ENCODE results near the gene TCF7L1.
"Not testable (repeated sequence)": the region's sequence is repeated elsewhere in the genome, so short reads cannot be mapped to it uniquely, and the experiment has no call there.

The TCF7L1 gene

DNA sequence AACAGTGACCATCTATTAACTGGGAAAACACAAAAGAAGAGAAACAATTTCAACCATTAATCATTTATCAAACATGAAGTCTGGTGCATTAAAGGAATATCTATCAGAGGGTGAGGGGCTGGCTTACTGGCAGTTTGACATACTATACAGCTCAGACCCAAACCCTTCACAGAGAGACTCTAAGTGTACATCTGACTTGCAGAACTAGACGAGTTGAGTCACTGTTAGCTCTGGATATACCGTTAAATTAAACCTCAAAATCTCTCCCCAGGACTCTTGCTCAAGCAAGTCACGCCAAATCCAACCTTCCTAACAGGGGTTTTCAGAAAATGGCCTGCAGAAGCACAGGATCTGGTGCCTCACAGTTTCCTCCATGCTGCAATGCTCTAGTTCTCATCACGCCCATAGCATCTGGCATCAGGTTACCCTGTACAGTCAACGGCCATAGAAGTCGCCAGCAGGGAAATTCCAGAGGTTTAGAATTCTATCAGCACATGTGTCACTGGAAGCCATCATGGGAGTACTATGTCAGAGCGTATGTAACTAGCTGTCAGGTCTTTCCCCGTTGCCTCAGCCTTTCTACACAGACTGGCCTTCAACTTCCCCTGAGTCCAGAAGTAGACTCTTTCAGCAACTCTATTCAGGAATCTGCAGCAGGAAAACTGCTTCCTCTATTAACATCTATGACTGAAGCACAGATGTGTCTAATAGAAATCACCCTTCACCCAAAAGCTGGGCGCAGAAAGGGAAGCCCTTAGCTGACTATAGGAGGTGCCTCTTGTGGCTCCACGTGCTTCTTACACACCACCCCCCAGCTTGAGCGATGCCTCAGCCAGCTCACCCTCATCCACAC is 185.3 kb downstream of the TCF7L1 start:
- H3K4me1 ChIP-seq (ENCODE audit: control insufficient read depth, insufficient read depth, low read length) = no peaks in the 10 kb centered on the region
- no peak overlapping the region for H3K9ac ChIP-seq (ENCODE audit: low read length)
- no peaks in the 10 kb centered on the region for H3K9me3 ChIP-seq (ENCODE audit: control insufficient read depth, low read length)
- no peaks in the 10 kb centered on the region for H3K27me3 ChIP-seq (ENCODE audit: control insufficient read depth, insufficient read depth, low read length)
- H3K36me3 ChIP-seq (ENCODE audit: control insufficient read depth, insufficient read depth, low read length) = peaks cover 1% of the 10 kb centered on the region
- no peak overlapping the region for H3K4me3 ChIP-seq (ENCODE audit: low read length)

DNA sequence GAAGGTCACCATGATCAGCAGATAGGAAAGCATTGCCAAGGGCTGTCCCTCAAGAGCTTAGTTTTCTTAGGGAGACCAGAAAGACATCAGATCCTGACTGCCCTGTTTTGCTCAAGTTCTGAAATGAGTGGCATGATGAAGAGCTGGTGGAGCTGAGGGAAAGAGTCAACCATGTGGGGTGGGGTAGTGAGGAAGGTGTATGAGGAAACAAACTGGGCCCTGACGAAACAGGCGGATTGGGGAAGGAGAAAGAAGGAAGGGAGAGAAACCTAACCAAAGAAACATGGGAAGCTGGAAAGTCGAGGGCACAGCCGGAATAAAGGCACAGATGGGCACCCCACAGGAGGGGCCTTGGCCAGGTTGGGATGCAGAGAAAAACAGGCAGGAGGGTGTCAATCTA is 186.6 kb downstream of the TCF7L1 start:
- peaks cover 5% of the 10 kb centered on the region for H3K36me3 ChIP-seq (ENCODE audit: control insufficient read depth, insufficient read depth, low read length)
- peaks cover 4% of the 10 kb centered on the region for H3K4me1 ChIP-seq (ENCODE audit: control insufficient read depth, insufficient read depth, low read length)
- H3K27me3 ChIP-seq (ENCODE audit: control insufficient read depth, insufficient read depth, low read length) = no peaks in the 10 kb centered on the region
- no peaks in the 10 kb centered on the region for H3K9me3 ChIP-seq (ENCODE audit: control insufficient read depth, low read length)
- no peak overlapping the region for H3K9ac ChIP-seq (ENCODE audit: low read length)
- no peak overlapping the region for H3K4me3 ChIP-seq (ENCODE audit: low read length)

DNA sequence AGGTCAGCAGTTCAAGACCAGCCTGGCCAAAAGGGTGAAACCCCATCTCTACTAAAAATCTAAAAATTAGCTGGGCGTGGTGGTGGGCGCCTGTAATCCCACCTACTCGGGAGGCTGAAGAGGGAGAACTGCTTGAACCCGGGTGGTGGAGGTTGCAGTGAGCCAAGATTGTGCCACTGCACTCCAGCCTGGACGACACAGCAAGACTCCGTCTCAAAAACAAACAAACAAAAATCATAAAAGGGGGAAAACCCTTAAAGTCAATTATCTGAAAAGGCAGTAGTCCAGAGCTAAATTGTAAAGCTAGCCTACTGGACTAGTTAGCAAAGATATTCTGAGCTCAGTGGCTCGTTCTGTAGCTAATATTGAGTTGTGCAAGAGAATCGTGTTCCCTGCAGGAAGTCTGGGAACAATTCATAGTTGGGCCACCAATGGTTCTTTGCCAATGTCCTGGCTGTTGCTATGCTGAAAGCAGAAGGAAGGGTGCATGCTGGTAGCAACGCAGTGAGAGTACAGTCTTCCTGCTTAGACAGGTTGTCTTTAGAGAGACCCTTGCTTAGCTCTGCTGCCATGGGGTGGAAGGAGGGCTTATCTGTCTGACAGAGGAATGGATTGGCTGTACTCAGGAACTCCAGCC is 190.3 kb downstream of the TCF7L1 start:
- Histone ChIP-seq H3K9ac (ENCODE audit: low read length) (no peak overlapping the region), H3K36me3 (ENCODE audit: control insufficient read depth, insufficient read depth, low read length) (peaks cover 5% of the 10 kb centered on the region), H3K4me3 (ENCODE audit: low read length) (no peak overlapping the region), H3K4me1 (ENCODE audit: control insufficient read depth, insufficient read depth, low read length) (peaks cover 23% of the 10 kb centered on the region), H3K9me3 (ENCODE audit: control insufficient read depth, low read length) (no peaks in the 10 kb centered on the region), H3K27me3 (ENCODE audit: control insufficient read depth, insufficient read depth, low read length) (no peaks in the 10 kb centered on the region)

DNA sequence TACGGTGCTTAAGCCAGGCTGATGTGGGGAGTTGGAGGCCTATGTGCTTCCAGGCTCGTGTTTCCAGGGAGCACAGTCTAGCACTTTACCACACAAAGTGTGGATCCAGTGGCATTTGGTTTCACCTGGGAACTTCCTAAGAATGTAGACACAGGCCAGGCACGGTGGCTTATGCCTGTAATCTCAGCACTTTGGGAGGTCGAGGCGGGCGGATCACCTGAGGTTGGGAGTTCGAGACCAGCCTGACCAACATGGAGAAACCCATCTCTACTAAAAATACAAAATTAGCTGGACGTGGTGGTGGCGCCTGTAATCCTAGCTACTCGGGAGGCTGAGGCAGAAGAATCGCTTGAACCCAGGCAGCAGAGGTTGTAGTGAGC is 190.8 kb downstream of the TCF7L1 start:
- not testable (repeated sequence) for H3K9me3 ChIP-seq (ENCODE audit: control insufficient read depth, low read length); H3K4me3 ChIP-seq (ENCODE audit: low read length); H3K9ac ChIP-seq (ENCODE audit: low read length); H3K27me3 ChIP-seq (ENCODE audit: control insufficient read depth, insufficient read depth, low read length); H3K36me3 ChIP-seq (ENCODE audit: control insufficient read depth, insufficient read depth, low read length)
- peaks cover 23% of the 10 kb centered on the region for H3K4me1 ChIP-seq (ENCODE audit: control insufficient read depth, insufficient read depth, low read length)

DNA sequence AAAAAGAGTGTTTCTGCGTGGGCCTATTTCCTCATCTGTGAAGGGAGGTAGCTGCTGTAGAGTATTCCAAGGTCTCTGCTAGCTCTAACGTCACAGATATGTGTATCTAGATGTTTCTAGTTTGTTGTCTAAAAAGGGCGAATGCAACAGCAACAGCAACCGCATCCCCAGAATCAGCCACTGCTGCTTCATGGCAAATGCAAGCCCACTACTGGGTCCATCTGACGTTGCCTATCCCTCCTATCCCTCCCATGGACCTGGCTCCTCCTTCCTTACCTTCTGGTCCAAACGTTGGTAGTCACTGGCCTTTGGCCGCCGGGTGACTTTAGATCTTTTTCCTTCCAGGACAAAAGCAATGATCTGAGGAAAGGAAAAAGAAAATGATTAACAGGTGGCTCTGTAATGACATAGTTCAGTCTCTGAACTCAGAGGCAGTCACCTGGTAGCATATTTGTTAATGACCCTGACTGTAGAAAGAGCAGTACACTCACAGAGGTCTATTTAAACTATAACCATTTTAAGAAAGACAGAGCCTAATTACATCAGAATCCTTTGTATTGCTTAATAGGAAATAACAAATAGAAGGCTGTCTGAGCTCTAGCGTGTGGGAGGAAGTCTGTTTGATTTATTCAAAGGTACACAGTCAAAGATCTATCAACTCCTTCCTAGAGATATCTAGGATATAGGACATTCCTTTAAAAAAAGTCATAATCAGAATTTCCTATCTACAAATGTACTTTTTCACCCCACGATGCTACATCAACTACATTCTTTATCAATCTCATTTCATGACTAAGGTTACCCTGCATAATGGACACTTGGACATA is 191.7 kb downstream of the TCF7L1 start:
- peak overlapping the region; percentile 95 for H3K4me3 ChIP-seq (ENCODE audit: low read length)
- H3K9me3 ChIP-seq (ENCODE audit: control insufficient read depth, low read length) = no peaks in the 10 kb centered on the region
- H3K9ac ChIP-seq (ENCODE audit: low read length) = peak overlapping the region; percentile 46
- peaks cover 5% of the 10 kb centered on the region for H3K36me3 ChIP-seq (ENCODE audit: control insufficient read depth, insufficient read depth, low read length)
- peaks cover 23% of the 10 kb centered on the region for H3K4me1 ChIP-seq (ENCODE audit: control insufficient read depth, insufficient read depth, low read length)
- no peaks in the 10 kb centered on the region for H3K27me3 ChIP-seq (ENCODE audit: control insufficient read depth, insufficient read depth, low read length)

DNA sequence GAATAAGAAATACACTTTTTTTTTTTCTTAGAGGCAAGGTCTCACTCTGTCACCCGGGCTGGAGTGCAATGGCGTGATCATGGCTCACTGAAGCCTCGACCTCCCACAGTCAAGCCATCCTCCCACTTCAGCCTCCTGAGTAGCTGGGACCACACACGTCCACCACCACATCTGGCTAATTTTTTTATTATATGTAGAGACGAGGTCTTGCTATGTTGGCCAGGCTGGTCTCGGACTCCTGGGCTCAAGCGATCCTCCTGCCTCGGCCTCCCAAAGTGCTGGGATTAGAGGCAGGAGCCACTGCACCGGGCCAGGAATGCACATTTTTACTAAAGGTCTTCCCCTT is 192.2 kb downstream of the TCF7L1 start:
- peaks cover 5% of the 10 kb centered on the region for H3K36me3 ChIP-seq (ENCODE audit: control insufficient read depth, insufficient read depth, low read length)
- peak overlapping the region; percentile 95 for H3K4me3 ChIP-seq (ENCODE audit: low read length)
- peaks cover 23% of the 10 kb centered on the region for H3K4me1 ChIP-seq (ENCODE audit: control insufficient read depth, insufficient read depth, low read length)
- H3K27me3 ChIP-seq (ENCODE audit: control insufficient read depth, insufficient read depth, low read length) = no peaks in the 10 kb centered on the region
- no peaks in the 10 kb centered on the region for H3K9me3 ChIP-seq (ENCODE audit: control insufficient read depth, low read length)
- H3K9ac ChIP-seq (ENCODE audit: low read length) = peak overlapping the region; percentile 100

DNA sequence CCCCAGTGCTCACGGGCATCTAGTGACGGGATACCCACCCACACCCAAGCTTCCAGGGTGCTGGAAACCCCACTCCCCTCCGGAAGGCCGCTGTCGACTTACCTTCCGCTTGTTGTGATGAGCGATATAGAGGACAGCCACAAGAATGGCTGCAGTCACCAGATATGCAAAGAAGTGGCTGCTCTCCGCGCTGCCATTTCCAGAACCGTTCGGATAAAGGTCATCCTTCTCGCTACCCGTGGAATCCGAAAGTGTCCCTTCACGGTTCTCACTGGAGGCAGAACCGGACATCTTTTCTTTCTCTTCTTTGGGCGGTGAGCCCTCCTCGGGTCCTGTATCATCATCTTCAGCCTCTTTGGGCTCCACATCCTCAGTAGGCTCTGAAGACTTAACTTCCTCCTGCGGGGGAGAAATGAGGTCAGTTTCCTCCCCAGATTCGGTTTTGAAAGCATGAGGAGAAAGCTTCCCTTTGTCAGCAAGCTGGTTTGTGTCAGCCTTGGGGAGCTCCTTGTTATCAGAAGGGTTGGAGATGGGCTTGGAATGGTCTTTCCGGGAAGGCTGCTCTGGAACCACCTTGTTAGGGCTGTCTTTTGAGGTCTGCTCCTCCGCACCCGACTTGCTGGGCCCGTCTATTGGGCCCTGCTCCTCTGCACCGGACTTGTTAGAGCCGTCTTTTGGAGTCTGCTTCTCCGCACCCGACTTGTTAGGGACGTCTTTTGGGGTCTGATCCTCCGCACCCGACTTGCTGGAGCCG is 193.4 kb downstream of the TCF7L1 start:
- H3K36me3 ChIP-seq (ENCODE audit: control insufficient read depth, insufficient read depth, low read length) = peaks cover 5% of the 10 kb centered on the region
- H3K4me3 ChIP-seq (ENCODE audit: low read length) = peak overlapping the region; percentile 95
- H3K27me3 ChIP-seq (ENCODE audit: control insufficient read depth, insufficient read depth, low read length) = no peaks in the 10 kb centered on the region
- peak overlapping the region; percentile 100 for H3K9ac ChIP-seq (ENCODE audit: low read length)
- no peaks in the 10 kb centered on the region for H3K9me3 ChIP-seq (ENCODE audit: control insufficient read depth, low read length)
- H3K4me1 ChIP-seq (ENCODE audit: control insufficient read depth, insufficient read depth, low read length) = peaks cover 23% of the 10 kb centered on the region

DNA sequence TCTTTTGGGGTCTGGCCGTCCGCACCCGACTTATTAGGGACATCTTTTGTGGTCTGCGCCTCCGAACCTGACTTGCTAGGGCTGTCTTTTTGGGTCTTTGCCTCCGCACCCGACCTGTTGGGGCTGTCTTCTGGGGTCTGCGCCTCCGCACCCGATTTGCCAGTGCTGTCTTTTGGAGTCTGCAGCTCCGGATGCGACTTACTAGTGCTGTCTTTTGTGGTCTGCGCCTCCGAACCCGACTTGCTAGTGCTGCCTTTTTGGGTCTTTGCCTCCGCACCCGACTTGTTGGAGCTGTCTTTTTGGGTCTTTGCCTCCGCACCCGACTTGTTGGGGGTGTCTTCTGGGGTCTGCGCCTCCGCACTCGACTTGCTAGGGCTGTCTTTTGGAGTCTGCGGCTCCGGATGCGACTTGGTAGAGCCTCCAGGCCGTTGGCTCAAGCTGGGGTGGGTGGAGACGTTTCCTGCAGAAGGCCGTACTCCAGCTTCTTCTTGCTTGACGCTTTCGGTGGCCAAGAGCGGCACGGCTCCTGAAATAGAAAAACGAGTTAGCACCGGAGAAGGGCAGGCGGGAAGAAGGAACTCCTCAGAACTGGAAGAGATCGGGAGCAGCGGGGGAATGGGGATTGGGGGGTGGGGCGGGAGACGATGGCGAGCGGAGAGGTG is 194.1 kb downstream of the TCF7L1 start:
- H3K36me3 ChIP-seq (ENCODE audit: control insufficient read depth, insufficient read depth, low read length) = peaks cover 5% of the 10 kb centered on the region
- peaks cover 23% of the 10 kb centered on the region for H3K4me1 ChIP-seq (ENCODE audit: control insufficient read depth, insufficient read depth, low read length)
- peak overlapping the region; percentile 100 for H3K9ac ChIP-seq (ENCODE audit: low read length)
- H3K9me3 ChIP-seq (ENCODE audit: control insufficient read depth, low read length) = no peaks in the 10 kb centered on the region
- no peaks in the 10 kb centered on the region for H3K27me3 ChIP-seq (ENCODE audit: control insufficient read depth, insufficient read depth, low read length)
- peak overlapping the region; percentile 95 for H3K4me3 ChIP-seq (ENCODE audit: low read length)

DNA sequence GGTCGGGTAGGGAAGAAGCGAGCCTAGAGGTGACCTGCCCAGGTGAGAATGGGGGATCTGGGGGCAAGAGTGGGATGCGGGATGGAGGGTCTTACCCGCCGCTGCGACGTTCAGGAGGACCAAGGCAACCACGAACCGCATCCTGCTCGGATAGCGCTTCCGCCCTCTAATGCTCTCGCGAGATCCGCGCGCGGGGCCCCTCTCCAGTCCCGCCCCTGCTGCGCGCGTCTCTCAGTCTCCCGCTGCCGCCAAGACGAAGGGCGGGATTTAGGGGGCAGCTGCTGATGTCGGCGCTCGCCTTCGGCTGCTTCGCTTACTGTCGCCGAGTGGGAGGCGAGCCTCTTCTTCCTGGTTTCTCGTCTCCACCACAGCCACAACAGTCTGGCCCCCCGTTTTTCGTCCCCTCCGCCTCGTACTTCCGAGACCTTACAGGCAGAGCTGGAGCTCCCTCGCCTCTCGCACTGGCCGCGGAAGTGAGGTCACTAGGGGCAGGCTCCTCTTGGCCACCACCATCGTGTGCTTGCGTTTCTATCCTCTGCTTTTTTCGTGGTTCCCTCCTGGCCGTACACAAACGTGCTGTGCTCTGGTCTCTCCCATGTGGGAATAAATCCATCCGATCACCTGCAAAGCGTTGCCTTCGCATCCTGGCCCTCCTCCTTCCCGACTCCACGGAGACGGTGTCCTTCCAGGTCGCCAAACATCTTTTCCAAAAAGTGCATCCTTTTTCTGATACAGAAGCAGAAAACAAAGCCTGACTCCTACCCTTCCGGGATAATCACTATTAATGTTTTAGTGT is 194.8 kb downstream of the TCF7L1 start, which contains the start of gene TGOLN2:
TGOLN2 (minus strand) TSS at position 168 of the 796 bp plus-strand sequence; CDS start at position 141, 27 bp downstream.
- H3K4me3 ChIP-seq (ENCODE audit: low read length) = peak within 1 kb of the TSS; percentile 95
- peak within 1 kb of the TSS; percentile 100 for H3K9ac ChIP-seq (ENCODE audit: low read length)
- peaks cover 23% of the 10 kb centered on the region for H3K4me1 ChIP-seq (ENCODE audit: control insufficient read depth, insufficient read depth, low read length)

DNA sequence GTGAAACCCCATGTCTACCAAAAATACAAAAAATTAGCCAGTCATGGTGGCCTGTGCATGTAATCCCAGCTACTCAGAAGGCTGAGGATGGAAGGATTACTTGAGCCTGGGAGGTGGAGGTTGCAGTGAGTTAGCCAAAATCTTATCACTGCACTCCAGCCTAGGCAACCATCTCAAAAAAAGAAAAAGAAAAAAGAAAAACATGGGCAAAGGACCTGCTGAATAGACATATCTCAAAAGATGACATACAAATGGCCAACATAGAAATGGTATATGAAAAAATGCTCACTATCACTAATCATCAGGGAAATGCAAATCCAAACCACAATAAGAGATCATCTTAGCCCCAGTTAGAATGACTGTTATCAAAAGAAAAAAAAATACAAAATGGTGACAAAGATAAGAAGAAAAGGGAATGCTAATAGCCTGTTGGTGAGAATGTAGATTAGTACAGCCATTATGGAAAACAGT is 196.0 kb downstream of the TCF7L1 start:
- H3K36me3 ChIP-seq (ENCODE audit: control insufficient read depth, insufficient read depth, low read length) = no peaks in the 10 kb centered on the region
- peaks cover 23% of the 10 kb centered on the region for H3K4me1 ChIP-seq (ENCODE audit: control insufficient read depth, insufficient read depth, low read length)
- H3K9me3 ChIP-seq (ENCODE audit: control insufficient read depth, low read length) = no peaks in the 10 kb centered on the region
- no peak overlapping the region for H3K4me3 ChIP-seq (ENCODE audit: low read length)
- no peak overlapping the region for H3K9ac ChIP-seq (ENCODE audit: low read length)
- H3K27me3 ChIP-seq (ENCODE audit: control insufficient read depth, insufficient read depth, low read length) = no peaks in the 10 kb centered on the region

More for the DNA sequence above, 194.8 kb downstream of the TCF7L1 start, which contains the start of gene TGOLN2:
- Histone ChIP-seq H3K9me3 (ENCODE audit: control insufficient read depth, low read length) (no peaks in the 10 kb centered on the region), H3K27me3 (ENCODE audit: control insufficient read depth, insufficient read depth, low read length) (no peaks in the 10 kb centered on the region), H3K36me3 (ENCODE audit: control insufficient read depth, insufficient read depth, low read length) (peaks cover 5% of the 10 kb centered on the region)
